Thyroid gland (tissue), 4 donors: Measurements from ENCODE around the gene PTPRN2.

ENCODE experiments used
- CTCF ChIP-seq, 6 experiments: fragments of 200-600 bp in 3 of 6; fragments of 450-650 bp in 3 of 6; sonication (generic) in 3 of 6; IDR thresholded peaks; one replicate each; pipeline ENCODE4 v1.5.1; 2016 to 2019; ENCODE audit warnings: antibody characterized with exemption in 6 of 6, mild to moderate bottlenecking in 2 of 6, inconsistent platforms in 1 of 6, moderate library complexity in 1 of 6
- POLR2A ChIP-seq, 2 donors: fragments of 450-650 bp; IDR thresholded peaks; one replicate each; pipeline ENCODE4 v1.6.1; 2017; ENCODE audit warnings: antibody characterized with exemption in 2 of 2, mild to moderate bottlenecking in 2 of 2, moderate library complexity in 1 of 2

GRCh38 chr7:157853076-157853788 is 734.4 kb downstream of the PTPRN2 start:
- TF ChIP-seq CTCF (IDR thresholded peaks at IDR 0.05) (no peak), POLR2A (IDR thresholded peaks at IDR 0.05) (no peak)
